Measurements from ENCODE around the gene ZFPL1.

Gene ZFPL1

GRCh38 chr11:65096926-65097325, 12.9 kb downstream of the ZFPL1 start:
- no peak for DNase-seq

GRCh38 chr11:65100674-65101350, 16.8 kb downstream of the ZFPL1 start:
- DNase-seq = no peak

- no peak for DNase-seq
These were observed 18.4 kb downstream of the ZFPL1 start for GRCh38 chr11:65102142-65103095.

- no peak for DNase-seq
These were observed 19.5 kb downstream of the ZFPL1 start for GRCh38 chr11:65103476-65103875.

- DNase-seq = no peak
These were observed 20.6 kb downstream of the ZFPL1 start for GRCh38 chr11:65104628-65105027.

GRCh38 chr11:65107078-65107477, 23.1 kb downstream of the ZFPL1 start:
- DNase-seq = no peak

- DNase-seq = no peak
These were observed 23.9 kb downstream of the ZFPL1 start for GRCh38 chr11:65107751-65108468.

- no peak for DNase-seq
These were observed 24.6 kb downstream of the ZFPL1 start for GRCh38 chr11:65108469-65109123.

- DNase-seq = no peak
These were observed 25.5 kb downstream of the ZFPL1 start for GRCh38 chr11:65109231-65110198.

GRCh38 chr11:65110354-65110861, 26.4 kb downstream of the ZFPL1 start:
- DNase-seq = peak; percentile 65

- DNase-seq = no peak
These were observed 27.2 kb downstream of the ZFPL1 start for GRCh38 chr11:65111159-65111743.

- DNase-seq = peak; percentile 85
These were observed 27.9 kb downstream of the ZFPL1 start, which contains the start of gene TM7SF2 for GRCh38 chr11:65111744-65112545. Gene TM7SF2, plus strand, starts transcription at chr11:65111872. Its CDS starts 144 bp downstream, at chr11:65112016.

- no peak for DNase-seq
These were observed 28.7 kb downstream of the ZFPL1 start for GRCh38 chr11:65112546-65113360.

GRCh38 chr11:65113361-65113756, 29.3 kb downstream of the ZFPL1 start:
- DNase-seq = no peak

- no peak for DNase-seq
These were observed 29.8 kb downstream of the ZFPL1 start for GRCh38 chr11:65113839-65114238.

- no peak for DNase-seq
These were observed 30.6 kb downstream of the ZFPL1 start for GRCh38 chr11:65114538-65115171.

GRCh38 chr11:65115361-65116082, 31.5 kb downstream of the ZFPL1 start:
- no peak for DNase-seq
